CD4-positive, alpha-beta T cell treated with Interleukin-6 at 100 ng/mL for 8 hours (primary cell): ENCODE results near the gene SSTR1.

Experiments used
- DNase-seq: peaks from one replicate; pipeline ENCODE4 v3.0.0-alpha.2; 2020; ENCODE audit warnings: mixed read lengths, low spot score

The SSTR1 gene

DNA sequence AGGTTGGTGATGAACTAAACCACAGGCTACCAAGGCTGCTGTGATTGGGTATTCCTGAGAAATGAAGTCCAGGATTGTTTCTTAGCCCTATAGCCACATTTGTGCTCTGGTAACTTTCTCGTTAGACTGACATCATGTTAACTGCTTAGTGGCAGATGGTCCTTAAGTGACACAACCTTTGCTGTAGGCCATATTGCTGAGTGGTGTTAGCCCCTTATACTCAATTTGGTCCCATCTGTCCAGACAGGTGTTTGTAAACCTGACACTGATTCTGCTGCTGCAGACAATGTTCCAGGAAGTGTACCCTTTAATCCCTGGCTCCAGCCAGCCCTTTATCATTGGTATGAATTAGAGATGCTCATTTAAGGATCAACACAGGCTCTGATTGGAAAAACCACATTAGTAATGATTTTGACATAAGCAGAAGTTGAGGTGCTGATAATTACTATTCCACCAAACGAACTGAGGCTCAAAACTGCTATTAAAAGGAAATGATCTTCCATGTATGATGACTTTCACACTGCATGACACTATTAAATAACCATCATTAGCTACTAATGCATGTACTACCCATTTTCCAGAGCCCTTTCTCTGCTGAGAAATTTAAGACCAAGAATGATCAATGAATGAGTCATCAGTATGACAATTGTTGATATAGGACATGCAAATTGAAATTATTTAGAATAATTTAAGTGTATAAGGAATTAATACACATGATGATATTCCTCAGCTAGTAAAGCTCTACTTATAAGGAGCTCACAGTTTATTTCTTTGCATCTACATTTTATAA is 3.6 kb upstream of the SSTR1 start:
- DNase-seq, result no peak

DNA sequence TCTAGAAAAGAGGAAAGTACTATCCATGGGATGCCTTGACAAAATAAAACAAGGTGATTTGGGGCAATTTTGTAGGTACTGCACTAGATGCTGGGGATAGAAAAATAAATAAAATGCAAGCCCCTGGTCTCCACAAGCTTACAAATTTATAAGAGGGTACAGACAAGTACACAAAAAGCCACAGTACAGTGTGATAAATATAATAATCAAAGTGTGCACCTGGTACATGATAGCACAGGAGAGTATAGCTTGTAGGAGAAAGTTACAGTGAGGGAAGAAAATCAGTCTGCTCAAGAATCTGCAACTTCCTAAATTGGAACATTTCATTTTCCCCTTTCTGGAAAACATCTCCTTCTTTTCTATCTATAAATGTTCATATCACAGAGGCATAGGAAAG is 3.0 kb upstream of the SSTR1 start:
- DNase-seq, result no peak

DNA sequence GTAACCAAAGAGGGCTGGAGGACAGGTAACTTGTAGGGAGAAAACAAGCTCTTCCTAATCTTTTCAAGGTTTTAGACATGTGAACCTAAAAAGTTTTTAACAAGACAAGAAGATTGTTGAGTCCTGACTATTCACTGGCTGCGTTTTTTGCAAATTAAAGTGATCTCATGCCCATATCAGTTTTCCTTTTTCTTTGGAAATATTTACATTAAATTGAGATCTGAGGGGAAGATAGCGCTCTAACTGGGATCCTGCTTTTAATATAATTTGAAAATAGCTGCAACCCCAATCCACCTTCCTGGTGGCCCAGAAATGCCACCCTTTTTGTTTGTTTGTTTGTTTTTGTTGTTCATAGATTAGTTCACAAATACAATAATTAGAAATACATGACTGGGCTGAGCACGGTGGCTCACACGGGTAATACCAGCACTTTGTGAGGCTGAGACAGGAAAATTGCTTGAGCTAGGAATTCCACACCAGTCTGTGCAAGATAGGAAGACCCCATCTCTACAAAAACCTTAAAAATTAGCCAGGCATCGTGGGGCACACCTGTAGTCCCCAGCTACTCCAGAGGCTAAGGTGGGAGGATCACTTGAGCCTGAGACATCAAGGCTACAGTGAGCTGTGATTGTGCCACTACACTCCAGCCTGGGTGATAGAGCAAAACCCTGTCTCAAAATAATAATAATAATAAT is 2.4 kb upstream of the SSTR1 start:
- no peak for DNase-seq

DNA sequence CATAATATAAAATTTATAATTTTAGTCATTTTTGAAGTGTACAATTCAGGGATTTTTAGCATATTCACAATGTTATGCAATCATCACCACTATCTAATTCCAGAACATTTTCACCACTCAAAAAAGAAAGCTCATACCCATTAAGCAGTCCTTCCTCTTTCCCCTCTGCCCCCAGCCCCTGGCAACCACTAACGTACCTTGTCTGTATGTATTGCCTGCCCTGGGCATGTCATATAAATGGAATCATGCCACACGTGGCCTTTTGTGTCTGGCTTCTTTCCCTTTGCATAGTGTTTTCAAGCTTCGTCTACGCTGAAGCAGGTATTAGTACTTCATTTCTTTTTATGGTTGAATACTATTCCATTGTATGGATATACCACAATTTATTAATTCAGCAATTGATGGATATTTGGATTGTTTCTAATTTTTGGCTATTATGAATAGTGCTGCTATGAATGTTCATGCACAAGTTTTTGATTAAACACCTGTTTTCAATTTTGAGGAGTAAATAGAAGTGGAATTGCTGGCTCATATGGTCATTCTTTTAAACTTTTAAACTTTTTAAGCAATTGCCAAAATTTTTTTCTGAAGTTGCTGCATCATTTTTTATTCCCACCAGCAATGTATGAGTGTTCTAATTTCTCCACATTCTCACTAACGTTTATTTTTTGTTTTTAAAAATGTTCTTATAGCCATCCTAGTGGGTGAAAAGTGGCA is 1.6 kb upstream of the SSTR1 start:
- DNase-seq, result no peak

DNA sequence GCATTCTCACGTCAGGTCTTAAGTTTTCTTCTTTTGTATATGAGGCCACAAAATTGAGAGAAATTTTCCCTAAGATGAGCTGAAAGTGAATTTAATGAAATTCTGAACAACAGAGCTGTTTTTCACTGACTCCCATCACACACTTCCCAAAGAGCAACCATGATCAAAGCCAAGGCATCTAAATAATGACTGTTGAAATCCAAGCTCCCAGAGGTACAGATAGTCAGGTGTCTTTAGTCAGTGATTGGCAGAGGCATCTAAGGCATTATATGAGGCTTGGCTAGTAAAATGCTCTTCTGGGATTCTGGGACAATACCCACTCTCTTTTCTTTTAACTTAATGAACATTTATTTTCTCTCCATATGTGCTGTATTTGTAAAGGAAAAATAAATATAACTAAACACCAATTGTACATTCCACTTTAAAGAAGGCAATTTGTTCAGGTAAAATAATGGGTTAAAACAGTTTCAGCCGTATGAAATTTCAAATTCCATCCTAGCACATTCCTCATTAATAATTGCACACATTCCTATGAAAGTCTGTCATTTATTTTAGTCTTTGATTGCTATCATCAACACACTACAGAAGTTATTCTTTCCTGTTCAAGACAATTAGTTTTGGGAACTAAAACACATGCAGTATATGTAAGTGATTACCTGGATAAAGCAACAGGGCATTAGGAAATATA is 871 bp upstream of the SSTR1 start:
- DNase-seq, result no peak

DNA sequence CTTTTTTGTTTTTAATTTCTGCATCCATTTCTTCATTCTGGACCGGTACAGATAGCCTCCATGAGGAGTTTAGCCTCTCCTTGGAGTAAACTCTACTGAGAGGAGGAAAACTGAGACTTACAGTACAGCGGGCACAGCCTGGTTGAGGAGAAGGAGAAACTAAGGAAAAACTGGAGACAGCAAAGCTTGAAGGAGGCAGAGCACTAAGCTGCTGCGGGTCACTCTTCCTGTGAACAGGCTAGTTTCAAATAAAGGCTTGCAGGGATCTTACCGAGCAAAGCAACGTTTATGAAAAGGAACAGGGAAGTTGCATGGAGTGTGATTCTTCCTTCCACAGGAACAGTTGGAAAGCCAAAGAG is 348 bp upstream of the SSTR1 start:
- DNase-seq, result no peak

DNA sequence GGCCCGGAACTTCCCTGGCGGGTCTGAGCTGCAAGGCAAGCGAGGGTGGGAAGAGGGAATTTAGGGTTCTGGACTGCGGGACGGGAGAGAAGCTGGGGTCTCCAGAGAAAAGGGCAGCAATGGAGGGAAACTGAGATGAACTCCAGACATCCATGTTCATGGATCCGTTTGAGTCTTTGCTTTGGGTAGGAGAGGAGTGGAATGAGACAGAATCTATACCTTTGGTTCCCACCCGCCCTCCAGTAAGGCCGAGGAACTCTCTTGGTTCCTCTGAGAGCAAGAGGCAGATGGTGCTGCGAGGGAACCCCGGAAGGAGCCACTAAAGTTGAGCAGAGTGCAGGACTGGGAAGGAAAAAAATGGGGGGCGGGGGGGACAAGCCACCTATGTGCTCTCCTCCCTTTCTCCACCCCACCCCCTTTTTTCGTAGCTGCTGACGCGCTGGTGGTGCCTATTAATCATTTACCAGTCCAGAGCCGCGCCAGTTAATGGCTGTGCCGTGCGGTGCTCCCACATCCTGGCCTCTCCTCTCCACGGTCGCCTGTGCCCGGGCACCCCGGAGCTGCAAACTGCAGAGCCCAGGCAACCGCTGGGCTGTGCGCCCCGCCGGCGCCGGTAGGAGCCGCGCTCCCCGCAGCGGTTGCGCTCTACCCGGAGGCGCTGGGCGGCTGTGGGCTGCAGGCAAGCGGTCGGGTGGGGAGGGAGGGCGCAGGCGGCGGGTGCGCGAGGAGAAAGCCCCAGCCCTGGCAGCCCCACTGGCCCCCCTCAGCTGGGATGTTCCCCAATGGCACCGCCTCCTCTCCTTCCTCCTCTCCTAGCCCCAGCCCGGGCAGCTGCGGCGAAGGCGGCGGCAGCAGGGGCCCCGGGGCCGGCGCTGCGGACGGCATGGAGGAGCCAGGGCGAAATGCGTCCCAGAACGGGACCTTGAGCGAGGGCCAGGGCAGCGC is 1.2 kb downstream of the SSTR1 start:
- DNase-seq, result no peak

DNA sequence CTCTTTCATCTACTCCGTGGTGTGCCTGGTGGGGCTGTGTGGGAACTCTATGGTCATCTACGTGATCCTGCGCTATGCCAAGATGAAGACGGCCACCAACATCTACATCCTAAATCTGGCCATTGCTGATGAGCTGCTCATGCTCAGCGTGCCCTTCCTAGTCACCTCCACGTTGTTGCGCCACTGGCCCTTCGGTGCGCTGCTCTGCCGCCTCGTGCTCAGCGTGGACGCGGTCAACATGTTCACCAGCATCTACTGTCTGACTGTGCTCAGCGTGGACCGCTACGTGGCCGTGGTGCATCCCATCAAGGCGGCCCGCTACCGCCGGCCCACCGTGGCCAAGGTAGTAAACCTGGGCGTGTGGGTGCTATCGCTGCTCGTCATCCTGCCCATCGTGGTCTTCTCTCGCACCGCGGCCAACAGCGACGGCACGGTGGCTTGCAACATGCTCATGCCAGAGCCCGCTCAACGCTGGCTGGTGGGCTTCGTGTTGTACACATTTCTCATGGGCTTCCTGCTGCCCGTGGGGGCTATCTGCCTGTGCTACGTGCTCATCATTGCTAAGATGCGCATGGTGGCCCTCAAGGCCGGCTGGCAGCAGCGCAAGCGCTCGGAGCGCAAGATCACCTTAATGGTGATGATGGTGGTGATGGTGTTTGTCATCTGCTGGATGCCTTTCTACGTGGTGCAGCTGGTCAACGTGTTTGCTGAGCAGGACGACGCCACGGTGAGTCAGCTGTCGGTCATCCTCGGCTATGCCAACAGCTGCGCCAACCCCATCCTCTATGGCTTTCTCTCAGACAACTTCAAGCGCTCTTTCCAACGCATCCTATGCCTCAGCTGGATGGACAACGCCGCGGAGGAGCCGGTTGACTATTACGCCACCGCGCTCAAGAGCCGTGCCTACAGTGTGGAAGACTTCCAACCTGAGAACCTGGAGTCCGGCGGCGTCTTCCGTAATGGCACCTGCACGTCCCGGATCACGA is 2.2 kb downstream of the SSTR1 start:
- no peak for DNase-seq

DNA sequence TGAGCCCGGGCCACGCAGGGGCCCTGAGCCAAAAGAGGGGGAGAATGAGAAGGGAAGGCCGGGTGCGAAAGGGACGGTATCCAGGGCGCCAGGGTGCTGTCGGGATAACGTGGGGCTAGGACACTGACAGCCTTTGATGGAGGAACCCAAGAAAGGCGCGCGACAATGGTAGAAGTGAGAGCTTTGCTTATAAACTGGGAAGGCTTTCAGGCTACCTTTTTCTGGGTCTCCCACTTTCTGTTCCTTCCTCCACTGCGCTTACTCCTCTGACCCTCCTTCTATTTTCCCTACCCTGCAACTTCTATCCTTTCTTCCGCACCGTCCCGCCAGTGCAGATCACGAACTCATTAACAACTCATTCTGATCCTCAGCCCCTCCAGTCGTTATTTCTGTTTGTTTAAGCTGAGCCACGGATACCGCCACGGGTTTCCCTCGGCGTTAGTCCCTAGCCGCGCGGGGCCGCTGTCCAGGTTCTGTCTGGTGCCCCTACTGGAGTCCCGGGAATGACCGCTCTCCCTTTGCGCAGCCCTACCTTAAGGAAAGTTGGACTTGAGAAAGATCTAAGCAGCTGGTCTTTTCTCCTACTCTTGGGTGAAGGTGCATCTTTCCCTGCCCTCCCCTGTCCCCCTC is 3.0 kb downstream of the SSTR1 start:
- no peak for DNase-seq

DNA sequence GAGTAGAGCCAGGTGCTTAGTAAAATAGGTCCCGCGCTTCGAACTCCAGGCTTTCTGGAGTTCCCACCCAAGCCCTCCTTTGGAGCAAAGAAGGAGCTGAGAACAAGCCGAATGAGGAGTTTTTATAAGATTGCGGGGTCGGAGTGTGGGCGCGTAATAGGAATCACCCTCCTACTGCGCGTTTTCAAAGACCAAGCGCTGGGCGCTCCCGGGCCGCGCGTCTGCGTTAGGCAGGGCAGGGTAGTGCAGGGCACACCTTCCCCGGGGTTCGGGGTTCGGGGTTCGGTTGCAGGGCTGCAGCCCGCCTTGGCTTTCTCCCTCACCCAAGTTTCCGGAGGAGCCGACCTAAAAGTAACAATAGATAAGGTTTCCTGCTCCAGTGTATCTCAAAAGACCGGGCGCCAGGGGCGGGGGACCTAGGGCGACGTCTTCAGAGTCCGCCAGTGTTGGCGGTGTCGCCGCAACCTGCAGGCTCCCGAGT is 3.6 kb downstream of the SSTR1 start:
- no peak for DNase-seq

DNA sequence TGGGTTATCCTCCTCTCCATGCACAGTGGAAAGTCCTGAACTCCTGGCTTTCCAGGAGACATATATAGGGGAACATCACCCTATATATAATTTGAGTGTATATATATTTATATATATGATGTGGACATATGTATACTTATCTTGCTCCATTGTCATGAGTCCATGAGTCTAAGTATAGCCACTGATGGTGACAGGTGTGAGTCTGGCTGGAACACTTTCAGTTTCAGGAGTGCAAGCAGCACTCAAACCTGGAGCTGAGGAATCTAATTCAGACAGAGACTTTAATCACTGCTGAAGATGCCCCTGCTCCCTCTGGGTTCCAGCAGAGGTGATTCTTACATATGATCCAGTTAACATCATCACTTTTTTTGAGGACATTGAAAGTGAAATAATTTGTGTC is 4.4 kb downstream of the SSTR1 start:
- no peak for DNase-seq

DNA sequence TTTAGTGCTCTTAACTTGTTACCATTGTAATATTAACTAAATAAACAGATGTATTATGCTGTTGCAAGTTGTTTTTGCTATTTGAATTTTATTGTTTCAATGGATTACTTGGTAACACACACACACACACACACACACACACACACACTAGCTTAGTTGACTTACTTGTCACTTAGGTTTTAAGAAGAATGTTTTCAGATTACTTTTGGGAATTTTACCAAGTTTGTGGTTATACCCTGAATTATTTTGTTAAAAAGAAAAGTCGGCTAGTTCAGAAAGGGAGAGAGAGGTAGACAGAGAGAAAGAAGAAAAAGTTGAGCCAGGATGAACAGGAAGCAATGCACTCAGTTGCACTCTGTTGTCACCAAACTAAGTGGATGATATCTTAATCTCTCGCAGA is 5.3 kb downstream of the SSTR1 start:
- no peak for DNase-seq

DNA sequence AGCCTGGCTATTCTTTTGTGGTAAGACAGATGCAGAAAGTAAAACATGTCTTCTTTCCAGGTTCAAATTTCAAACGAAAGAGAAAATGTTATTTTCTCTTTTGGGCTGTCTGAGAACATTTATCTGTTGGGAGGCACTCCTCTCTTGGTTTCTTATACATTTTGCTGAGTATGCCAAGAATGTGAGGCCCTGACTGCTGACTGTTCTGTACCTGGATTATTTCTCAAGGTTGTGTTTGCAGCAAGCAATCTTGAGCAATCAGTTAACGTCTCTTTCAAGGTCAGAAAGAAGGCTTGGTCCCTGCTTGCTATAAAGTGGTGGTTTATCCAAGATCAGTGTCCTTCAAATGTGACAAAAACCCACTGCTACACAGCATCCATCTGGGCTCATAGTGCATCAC is 9.8 kb downstream of the SSTR1 start:
- DNase-seq, result no peak

DNA sequence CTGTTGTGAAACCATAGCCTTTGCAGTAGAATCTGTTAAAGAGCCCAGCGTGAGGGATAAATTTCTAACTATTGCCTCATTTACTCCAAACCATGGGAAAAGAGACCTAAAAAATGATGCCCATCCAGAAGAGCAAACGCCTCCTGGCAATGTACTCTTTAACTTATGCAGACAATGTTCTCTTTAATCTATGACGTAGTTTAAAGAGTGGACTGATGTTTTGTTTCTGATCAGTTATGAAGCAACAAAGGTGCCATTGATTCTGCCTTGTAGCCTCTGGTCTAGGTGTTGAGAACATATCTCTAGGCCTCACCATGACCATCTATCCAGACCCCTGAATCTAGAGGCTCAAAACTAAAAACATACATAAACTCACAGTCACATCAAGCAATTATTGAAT is 13.4 kb downstream of the SSTR1 start:
- DNase-seq, result no peak

DNA sequence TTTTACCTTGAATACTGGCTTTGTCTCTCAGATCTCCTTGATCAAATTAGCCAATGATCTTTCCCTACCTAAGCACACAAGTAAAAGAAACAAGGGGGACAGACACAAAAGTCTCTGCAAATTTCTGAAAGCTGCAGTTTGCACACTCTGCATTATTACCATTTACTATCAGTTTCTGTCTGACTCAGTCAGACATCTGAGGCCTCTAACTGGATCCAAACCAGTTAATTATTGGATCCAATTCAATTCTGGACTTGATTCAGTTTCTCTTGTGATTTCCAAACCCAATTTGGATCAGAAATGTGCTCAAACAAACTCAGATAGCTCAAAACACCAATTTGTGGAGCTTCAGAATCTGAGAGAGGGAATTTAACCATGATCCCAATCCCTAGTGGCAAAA is 16.6 kb downstream of the SSTR1 start:
- no peak for DNase-seq

DNA sequence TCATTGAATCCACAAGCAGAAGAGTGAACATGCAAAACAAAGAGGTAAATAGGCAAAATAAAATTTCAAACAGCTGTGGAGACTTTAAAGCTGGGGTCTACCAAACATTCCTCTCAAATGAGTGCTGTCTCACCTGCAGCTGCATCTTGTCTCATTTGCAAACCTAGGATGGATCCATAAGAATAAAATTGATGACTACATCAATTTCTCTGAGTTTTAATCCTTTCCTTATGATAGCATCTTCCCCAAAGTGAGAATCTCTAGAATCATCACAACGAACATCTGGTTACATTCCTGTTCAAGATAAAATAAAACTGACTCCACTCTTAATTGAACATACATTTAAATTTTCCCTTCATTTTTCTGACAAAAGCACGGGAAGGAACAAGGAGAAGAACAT is 18.2 kb downstream of the SSTR1 start:
- DNase-seq, result no peak

DNA sequence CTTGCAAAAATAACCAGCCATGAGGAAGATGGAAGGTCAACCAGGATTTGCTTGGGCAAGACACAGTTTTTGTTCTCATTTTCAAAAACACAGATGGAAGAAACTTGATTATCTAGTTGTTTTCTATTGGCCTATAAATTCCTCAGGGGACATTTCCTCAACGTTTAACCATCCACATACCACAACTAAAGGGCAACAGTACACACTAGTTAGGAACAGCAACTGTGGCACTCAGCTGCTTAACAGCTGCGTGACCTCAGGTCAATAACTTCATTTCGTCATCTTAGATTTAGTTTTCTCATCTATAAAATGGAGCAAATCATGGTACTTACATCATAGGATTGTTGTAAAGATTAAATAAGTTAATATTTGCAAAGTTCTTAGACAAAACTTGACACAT is 18.7 kb downstream of the SSTR1 start:
- DNase-seq, result no peak

DNA sequence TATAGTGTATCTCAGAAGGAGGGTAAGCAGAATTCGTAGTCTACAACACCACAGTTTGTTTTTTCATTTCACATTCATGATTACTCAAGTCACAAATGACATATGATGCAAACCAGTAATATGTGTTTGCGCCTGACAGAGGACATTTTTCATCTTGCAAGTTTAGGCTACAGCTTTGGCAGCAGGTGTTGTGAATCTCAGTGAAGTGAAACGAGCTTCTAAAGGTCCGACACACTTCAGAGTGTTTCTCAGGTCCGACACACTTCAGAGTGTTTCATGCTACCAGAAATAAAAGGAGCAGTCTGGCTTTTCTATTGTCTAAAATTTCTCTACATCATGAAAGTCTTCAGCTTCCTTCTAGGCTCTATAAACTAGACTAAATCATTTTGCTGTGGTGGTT is 25.5 kb downstream of the SSTR1 start:
- no peak for DNase-seq

DNA sequence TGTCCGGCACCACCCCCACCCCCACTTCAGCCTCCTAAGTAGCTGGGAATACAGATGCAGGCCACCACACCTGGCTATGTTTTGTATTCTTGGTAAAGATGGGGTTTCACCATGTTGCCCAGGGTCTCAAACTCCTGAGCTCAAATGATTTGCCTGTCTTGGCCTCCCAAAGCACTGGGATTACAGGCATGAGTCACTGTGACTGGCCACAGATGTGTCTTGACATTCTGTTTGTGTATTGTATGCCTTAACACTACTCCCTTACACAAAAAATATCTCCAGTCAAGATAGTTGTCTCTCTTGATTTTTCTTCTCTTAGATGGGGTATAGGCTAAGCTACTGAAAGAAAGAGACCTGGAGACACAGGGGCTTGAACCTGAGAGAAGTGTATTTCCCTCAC is 30.6 kb downstream of the SSTR1 start:
- DNase-seq, result no peak

DNA sequence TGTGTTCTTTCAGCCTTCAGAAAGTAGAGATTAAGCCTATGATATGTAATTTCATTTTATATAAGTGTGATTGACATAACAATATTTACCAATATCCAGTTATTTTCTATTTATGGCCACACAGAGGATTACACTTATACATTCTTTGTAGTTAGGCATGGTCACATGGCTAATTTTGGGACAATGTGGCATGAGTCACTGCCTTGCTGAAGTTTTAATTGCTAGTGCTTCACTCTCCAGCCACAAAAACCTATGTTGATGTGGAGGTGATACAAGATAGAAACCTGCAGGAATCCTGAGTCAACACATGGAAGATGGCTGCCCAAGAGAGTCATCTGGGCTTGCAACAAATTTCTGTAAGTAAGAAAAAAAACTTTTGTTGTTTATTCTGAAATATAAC is 31.2 kb downstream of the SSTR1 start:
- no peak for DNase-seq
